Spleen (tissue), 11 donors: Measurements from ENCODE around the gene RAI14. TPM values are rescaled to one million over a fixed set of nuclear protein-coding genes. Genes with fewer than 3 reads are reported as not detected.
A peak's percentile ranks its signal among the peaks of the same experiment; 100 is the strongest.
"Not testable (repeated sequence)": the region's sequence is repeated elsewhere in the genome, so short reads cannot be mapped to it uniquely, and the experiment has no call there.

ENCODE experiments used
- DNase-seq: peaks from one replicate; pipeline ENCODE4 v3.0.0-alpha.2; 2020
- H3K27ac ChIP-seq, 8 donors: fragments of 200-600 bp; sonication (generic) in 7 of 8; 1 replicate in 4 of 8; 2 replicates in 4 of 8; pipeline versions ENCODE4 v1.5.0 to v1.8.0; 2016 to 2021; ENCODE audit warnings: inconsistent platforms in 4 of 8, mild to moderate bottlenecking in 4 of 8, moderate library complexity in 1 of 8
- H3K27me3 ChIP-seq, 7 donors: fragments of 200-600 bp; sonication (generic) in 6 of 7; replicated peaks in 1 of 7; 1 replicate in 4 of 7; 2 replicates in 3 of 7; pipeline versions ENCODE4 v1.5.0 to v1.8.0; 2016 to 2021; ENCODE audit warnings: inconsistent platforms in 3 of 7, mild to moderate bottlenecking in 1 of 7
- H3K36me3 ChIP-seq, 6 donors: fragments of 200-600 bp; sonication (generic) in 5 of 6; 1 replicate in 4 of 6; 2 replicates in 2 of 6; pipeline versions ENCODE4 v1.5.0 to v1.8.0; 2016 to 2021; ENCODE audit warnings: inconsistent platforms in 2 of 6
- H3K4me1 ChIP-seq, 6 donors: fragments of 200-600 bp; sonication (generic) in 5 of 6; 1 replicate in 3 of 6; 2 replicates in 3 of 6; pipeline versions ENCODE4 v1.5.0 to v1.8.0; 2016 to 2021; ENCODE audit warnings: inconsistent platforms in 3 of 6
- H3K4me3 ChIP-seq, 8 donors: fragments of 200-600 bp; sonication (generic) in 7 of 8; 1 replicate in 4 of 8; 2 replicates in 4 of 8; pipeline versions ENCODE4 v1.5.0 to v1.8.0; 2016 to 2021; ENCODE audit warnings: inconsistent platforms in 4 of 8, mild to moderate bottlenecking in 4 of 8, moderate library complexity in 2 of 8
- H3K9me3 ChIP-seq, 8 donors: fragments of 200-600 bp; sonication (generic) in 7 of 8; 1 replicate in 4 of 8; 2 replicates in 4 of 8; pipeline versions ENCODE4 v1.5.0 to v1.8.0; 2016 to 2021; ENCODE audit warnings: inconsistent platforms in 4 of 8
- CTCF ChIP-seq, 11 experiments: fragments of 200-600 bp in 7 of 11; fragments of 450-650 bp in 4 of 11; sonication (generic) in 4 of 11; IDR thresholded peaks in 8 of 11; conservative IDR thresholded peaks in 3 of 11; 1 replicate in 7 of 11; 2 replicates in 4 of 11; pipeline versions ENCODE4 v1.4.0 to v1.8.0; 2016 to 2021; ENCODE audit warnings: antibody characterized with exemption in 11 of 11, inconsistent platforms in 4 of 11, mild to moderate bottlenecking in 1 of 11
- POLR2A ChIP-seq, 3 donors: fragments of 450-650 bp; IDR thresholded peaks; one replicate each; pipeline ENCODE4 v1.5.1; 2017; ENCODE audit warnings: antibody characterized with exemption in 3 of 3, mild to moderate bottlenecking in 1 of 3
- POLR2AphosphoS5 ChIP-seq, 3 donors: sonication (generic); formaldehyde crosslinking; IDR thresholded peaks; one replicate each; pipeline ENCODE4 v1.5.1; 2017; ENCODE audit warnings: antibody characterized with exemption in 3 of 3
- WGBS, 5 donors: extraction: QIAGEN DNeasy Blood & Tissue Kit in 3 of 5; methylation state at CpG; one replicate each; pipeline versions ENCODE4 v1.1.5 to v1.1.7; 2013 to 2018; 5-methylcytosine and 5-hydroxymethylcytosine counted together
- intact Hi-C: fragments of 100-400 bp; cut with DNase I; formaldehyde crosslinking; loops from one replicate; pipeline ENCODE4 v1.15.0; 2023; ENCODE audit warnings: low total_unique reads
- polyA plus RNA-seq, 3 donors: library from polyadenylated mRNA; stranded (reverse); fragments of 200-250 nt; gene quantifications; one replicate each; pipeline ENCODE4 v1.2.1, GENCODE V29; 2013
- total RNA-seq, 7 donors: library from RNA; depleted of rRNA in 3 of 7; stranded (reverse); fragments of >200 nt in 3 of 7; fragmentation: NEBNext Ultra II Directional in 4 of 7; extraction: Animal tissue kit (Norgen Biotek cat#: 25700) in 4 of 7; gene quantifications; one replicate each; pipeline versions ENCODE4 v1.1.0 to v1.2.1, GENCODE V29; 2016 to 2021
- donor health status: healthy with polysubstance abuse.
- donor health status: DM: no; HTN: no; CAD: no; lungs with moderate emphysema.
- donor health status: DM: no; HTN: no; CAD: no.
- donor health status: Bipolar disorder and iron deficiency.
- donor health status: healthy.
- donor health status: DM: no; HTN: no; CAD: no.
- donor health status: DM: yes; HTN: yes; CAD: no.

RAI14 gene
- total and polyA plus RNA-seq, 10 donors, result 14.2 to 217 (median 116) TPM

DNA sequence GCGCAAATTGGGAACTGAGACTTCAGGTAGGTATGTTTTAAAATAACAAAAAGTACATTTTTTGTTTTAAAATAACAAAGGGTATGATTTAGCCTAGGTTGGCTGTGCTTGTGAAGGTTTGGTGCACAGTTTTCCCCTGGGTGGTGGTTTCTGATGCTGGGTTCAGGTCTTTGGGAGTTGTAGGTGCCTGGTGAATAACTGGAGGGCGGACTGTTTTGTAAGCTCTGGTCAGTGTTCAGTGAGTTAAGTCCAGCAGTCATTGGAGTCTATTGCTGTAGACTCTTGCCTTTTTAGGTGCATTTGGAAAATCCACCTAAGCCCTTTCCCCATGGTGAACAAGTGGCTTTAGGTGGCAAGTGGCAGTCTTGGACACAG, 43.9 kb downstream of the RAI14 start:
- H3K27ac ChIP-seq, result no peak overlapping the region

DNA sequence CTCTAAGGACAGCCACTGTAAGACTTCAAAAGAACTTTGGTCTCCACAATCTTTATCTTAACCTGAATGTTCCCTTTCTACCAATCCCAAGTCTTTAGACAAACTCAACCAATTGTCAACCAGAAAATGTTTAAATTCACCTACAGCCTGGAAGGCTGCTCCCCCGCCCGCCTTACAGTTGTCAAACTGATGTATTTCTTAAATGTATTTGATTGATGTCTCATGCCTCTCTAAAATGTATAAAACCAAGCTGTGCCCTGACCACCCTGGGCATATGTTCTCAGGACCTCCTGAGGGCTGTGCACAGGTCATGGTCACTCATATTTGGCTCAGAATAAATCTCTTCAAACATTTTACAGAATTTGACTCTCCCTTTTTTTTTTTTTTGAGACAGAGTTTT, 45.3 kb downstream of the RAI14 start:
- intact Hi-C loops, H3K36me3 ChIP-seq, H3K27ac ChIP-seq, H3K4me3 ChIP-seq, H3K9me3 ChIP-seq, DNase-seq, H3K27me3 ChIP-seq: not testable (repeated sequence)
- WGBS, 5 donors, result 87 to 98% (median 94%) methylated on average over 2 of the region's 2 CpGs
- peaks cover 0 to 20% (median 4%) of the 10 kb centered on the region in 6 donors for H3K4me1 ChIP-seq

More for the DNA sequence above, 43.9 kb downstream of the RAI14 start:
- H3K4me3 ChIP-seq, result no peak overlapping the region
- TF ChIP-seq CTCF (IDR thresholded peaks at IDR 0.05 in 8 of 11, conservative IDR thresholded peaks at IDR 0.05 in 3 of 11) (no peak), POLR2AphosphoS5 (IDR thresholded peaks at IDR 0.05) (no peak), POLR2A (IDR thresholded peaks at IDR 0.05) (no peak)
- intact Hi-C loops, result no loop called here
- no peak for DNase-seq
- H3K4me1 ChIP-seq, result peaks cover 0 to 18% (median 11%) of the 10 kb centered on the region in 6 donors
- H3K27me3 ChIP-seq, result no peaks in the 10 kb centered on the region
- no peaks in the 10 kb centered on the region for H3K36me3 ChIP-seq
- 84 to 93% (median 91%) methylated on average over 2 of the region's 2 CpGs for WGBS, 5 donors
- no peaks in the 10 kb centered on the region for H3K9me3 ChIP-seq

GRCh38 chr5:34703767-34704713, 47.9 kb downstream of the RAI14 start:
- intact Hi-C loops, result no loop called here
- TF ChIP-seq POLR2AphosphoS5 (IDR thresholded peaks at IDR 0.05), result no peak
- no peak for TF ChIP-seq POLR2A (IDR thresholded peaks at IDR 0.05)
- no peak for DNase-seq
- WGBS, 5 donors, result 85 to 90% (median 88%) methylated on average over 10 of the region's 10 CpGs
- H3K27ac ChIP-seq, result no peak overlapping the region
- H3K27me3 ChIP-seq, result no peaks in the 10 kb centered on the region
- no peaks in the 10 kb centered on the region for H3K36me3 ChIP-seq
- H3K4me1 ChIP-seq, result peaks cover 0 to 45% (median 12%) of the 10 kb centered on the region in 6 donors
- no peak overlapping the region for H3K4me3 ChIP-seq
- H3K9me3 ChIP-seq, result no peaks in the 10 kb centered on the region

DNA sequence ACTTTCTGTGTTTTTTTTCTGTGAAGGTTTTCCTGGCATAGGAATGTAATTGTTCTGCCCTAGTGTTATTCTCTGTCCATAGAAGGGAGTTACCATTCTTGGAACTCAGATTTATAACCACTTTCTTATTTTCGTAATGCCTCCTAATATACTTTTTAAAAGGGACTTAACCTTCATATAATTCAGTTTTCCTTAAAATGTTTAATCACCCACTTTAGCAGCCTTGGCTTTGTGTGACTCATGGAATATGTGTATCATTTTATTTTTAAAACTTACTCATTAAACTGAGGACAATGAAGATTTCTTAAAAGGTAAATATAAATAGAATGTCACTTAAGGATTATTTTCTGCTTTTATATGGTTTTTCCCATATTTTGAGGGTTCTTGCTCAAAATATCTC, 50.0 kb downstream of the RAI14 start:
- WGBS, 5 donors, result 0 to 78% (median 47%) methylated on average over 1 of the region's 1 CpG
- no peaks in the 10 kb centered on the region for H3K36me3 ChIP-seq
- no peak for DNase-seq
- no peaks in the 10 kb centered on the region for H3K9me3 ChIP-seq
- H3K4me1 ChIP-seq, result peaks cover 0 to 56% (median 20%) of the 10 kb centered on the region in 6 donors
- no peak overlapping the region for H3K4me3 ChIP-seq
- intact Hi-C loops, result no loop called here
- TF ChIP-seq POLR2AphosphoS5 (IDR thresholded peaks at IDR 0.05) (no peak), CTCF (IDR thresholded peaks at IDR 0.05 in 8 of 11, conservative IDR thresholded peaks at IDR 0.05 in 3 of 11) (no peak), POLR2A (IDR thresholded peaks at IDR 0.05) (no peak)
- H3K27me3 ChIP-seq, result no peaks in the 10 kb centered on the region
- peak overlapping the region in 3 of 8 donors; percentile 2 to 40 (median 24) for H3K27ac ChIP-seq

GRCh38 chr5:34707451-34708107, 51.5 kb downstream of the RAI14 start:
- no peak for TF ChIP-seq POLR2A (IDR thresholded peaks at IDR 0.05)
- no peak for TF ChIP-seq CTCF (IDR thresholded peaks at IDR 0.05 in 8 of 11, conservative IDR thresholded peaks at IDR 0.05 in 3 of 11)
- TF ChIP-seq POLR2AphosphoS5 (IDR thresholded peaks at IDR 0.05), result no peak
- 56 to 65% (median 61%) methylated on average over 5 of the region's 5 CpGs for WGBS, 5 donors
- H3K9me3 ChIP-seq, result no peaks in the 10 kb centered on the region
- H3K36me3 ChIP-seq, result no peaks in the 10 kb centered on the region
- DNase-seq, result no peak
- no peak overlapping the region for H3K4me3 ChIP-seq
- peaks cover 0 to 56% (median 18%) of the 10 kb centered on the region in 6 donors for H3K4me1 ChIP-seq
- intact Hi-C loops, result no loop called here
- H3K27ac ChIP-seq, result peak overlapping the region in 5 of 8 donors; percentile 17 to 51 (median 37)
- H3K27me3 ChIP-seq, result no peaks in the 10 kb centered on the region
